ENCODE results near the gene FMN2. TPM values are rescaled to one million over a fixed set of nuclear protein-coding genes. Genes with fewer than 3 reads are reported as not detected.
A peak's percentile ranks its signal among the peaks of the same experiment; 100 is the strongest.

FMN2 gene
- total RNA-seq, 1 donor, result 34.5 TPM

DNA sequence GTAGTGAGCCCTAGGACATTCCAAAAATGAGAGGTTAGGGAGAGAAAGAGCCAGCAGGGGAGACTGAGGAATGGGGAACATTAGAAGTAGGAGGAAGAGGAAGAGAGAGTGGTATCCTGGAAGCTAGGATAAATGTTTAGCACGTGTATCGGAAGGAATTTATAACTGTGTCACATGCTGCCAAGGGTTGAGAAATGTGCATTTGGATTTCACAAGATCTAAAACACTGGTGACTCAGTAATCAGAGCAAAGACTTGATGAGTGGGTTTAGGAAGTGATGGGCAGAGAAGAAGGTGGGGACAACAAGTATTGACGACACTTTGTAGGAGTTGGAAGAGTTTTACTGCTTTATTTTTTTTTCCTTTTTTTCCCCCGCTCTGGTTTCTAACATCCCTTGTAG, 193.9 kb downstream of the FMN2 start:
- TF ChIP-seq, protein P1, sequence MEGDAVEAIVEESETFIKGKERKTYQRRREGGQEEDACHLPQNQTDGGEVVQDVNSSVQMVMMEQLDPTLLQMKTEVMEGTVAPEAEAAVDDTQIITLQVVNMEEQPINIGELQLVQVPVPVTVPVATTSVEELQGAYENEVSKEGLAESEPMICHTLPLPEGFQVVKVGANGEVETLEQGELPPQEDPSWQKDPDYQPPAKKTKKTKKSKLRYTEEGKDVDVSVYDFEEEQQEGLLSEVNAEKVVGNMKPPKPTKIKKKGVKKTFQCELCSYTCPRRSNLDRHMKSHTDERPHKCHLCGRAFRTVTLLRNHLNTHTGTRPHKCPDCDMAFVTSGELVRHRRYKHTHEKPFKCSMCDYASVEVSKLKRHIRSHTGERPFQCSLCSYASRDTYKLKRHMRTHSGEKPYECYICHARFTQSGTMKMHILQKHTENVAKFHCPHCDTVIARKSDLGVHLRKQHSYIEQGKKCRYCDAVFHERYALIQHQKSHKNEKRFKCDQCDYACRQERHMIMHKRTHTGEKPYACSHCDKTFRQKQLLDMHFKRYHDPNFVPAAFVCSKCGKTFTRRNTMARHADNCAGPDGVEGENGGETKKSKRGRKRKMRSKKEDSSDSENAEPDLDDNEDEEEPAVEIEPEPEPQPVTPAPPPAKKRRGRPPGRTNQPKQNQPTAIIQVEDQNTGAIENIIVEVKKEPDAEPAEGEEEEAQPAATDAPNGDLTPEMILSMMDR (IDR thresholded peaks at IDR 0.05; ENCODE audit: insufficient read depth, low read length), result no peak
- DNase-seq (ENCODE audit: low read depth), result peak; percentile 81
- no peak overlapping the region for H3K4me3 ChIP-seq (ENCODE audit: low read depth, low read length)

DNA sequence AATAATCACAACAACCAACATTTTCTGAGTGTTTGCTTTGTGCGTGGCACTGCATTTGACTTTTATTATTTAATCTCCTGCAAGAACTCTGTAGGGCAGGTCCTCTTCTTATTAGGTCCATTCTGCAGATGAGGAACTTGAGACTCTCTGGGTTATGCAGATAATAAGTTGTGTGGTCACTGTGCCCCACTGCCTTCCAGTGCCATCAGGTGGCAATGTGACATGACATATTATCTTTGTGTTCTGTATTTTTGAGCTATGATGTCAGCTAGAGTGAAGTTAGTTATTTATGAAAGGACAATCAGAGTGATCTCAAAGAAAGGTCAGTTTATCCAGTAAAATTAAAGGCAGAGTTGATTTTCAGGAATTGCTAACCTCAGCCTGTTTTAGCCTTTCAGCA, 196.0 kb downstream of the FMN2 start:
- no peak overlapping the region for H3K4me3 ChIP-seq (ENCODE audit: low read depth, low read length)

DNA sequence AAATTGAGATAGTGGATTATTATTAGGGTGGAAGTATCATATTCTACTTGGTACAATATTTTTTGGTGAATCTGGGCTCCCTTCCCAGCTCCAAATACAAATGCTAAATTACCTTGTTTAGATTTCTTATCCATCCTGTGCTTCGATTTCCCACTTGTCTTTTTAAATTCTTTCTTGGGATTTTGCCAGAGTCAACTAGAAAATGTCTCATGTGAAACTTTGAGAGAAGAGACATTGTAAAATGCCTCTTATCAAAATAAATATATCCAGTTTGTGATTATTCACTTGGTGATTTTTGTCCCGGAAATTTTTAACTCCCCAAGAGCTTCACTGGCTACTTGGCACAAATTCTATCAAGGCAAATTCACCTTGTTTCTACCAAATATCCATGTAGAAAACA, 202.0 kb downstream of the FMN2 start:
- peak; percentile 31 for DNase-seq (ENCODE audit: low read depth)
- H3K4me3 ChIP-seq (ENCODE audit: low read depth, low read length), result no peak overlapping the region
- TF ChIP-seq, protein P1 (IDR thresholded peaks at IDR 0.05; ENCODE audit: insufficient read depth, low read length), result no peak

More for the DNA sequence above, 196.0 kb downstream of the FMN2 start:
- TF ChIP-seq, protein P1 (IDR thresholded peaks at IDR 0.05; ENCODE audit: insufficient read depth, low read length), result no peak
- no peak for DNase-seq (ENCODE audit: low read depth)

DNA sequence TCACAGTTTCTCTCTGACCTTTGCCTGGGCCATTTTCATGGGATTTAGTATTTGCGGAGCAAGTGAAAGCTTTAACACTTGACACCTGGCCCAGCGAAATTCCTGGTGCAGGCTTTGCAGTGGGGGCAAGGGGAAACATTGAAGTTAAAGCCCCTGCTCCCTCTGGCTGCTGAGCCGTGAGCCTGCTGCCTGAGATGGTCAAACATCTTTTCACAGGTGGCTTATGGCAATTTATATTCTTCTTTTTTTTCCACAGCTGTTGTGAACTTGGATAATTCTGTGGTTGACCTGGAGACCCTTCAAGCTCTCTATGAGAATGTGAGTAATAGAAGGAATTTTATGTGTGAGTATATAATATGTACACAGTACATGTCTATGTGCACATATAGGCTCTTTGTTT, 202.9 kb downstream of the FMN2 start:
- TF ChIP-seq, protein P1 (IDR thresholded peaks at IDR 0.05; ENCODE audit: insufficient read depth, low read length), result no peak
- no peak overlapping the region for H3K4me3 ChIP-seq (ENCODE audit: low read depth, low read length)
- DNase-seq (ENCODE audit: low read depth), result no peak

DNA sequence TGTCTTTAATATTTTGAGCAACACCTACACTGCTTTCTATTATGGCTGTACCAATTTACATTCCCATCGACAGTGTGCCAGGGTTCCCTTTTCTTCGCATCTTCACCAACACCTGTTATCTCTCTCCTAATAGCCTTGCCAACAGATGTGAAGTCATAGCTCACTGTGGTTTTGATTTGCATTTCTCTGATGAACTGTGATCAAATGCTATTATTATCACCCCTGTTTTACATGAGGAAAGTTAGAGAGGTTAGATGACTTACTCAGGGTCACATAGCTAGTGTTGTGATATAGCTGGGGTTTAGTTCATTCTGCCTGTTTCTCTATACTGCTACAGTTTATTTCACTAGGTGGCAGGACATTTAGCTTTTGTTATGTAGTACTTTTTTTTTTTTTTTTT, 204.1 kb downstream of the FMN2 start:
- TF ChIP-seq, protein P1 (IDR thresholded peaks at IDR 0.05; ENCODE audit: insufficient read depth, low read length), result no peak
- no peak overlapping the region for H3K4me3 ChIP-seq (ENCODE audit: low read depth, low read length)
- DNase-seq (ENCODE audit: low read depth), result no peak

DNA sequence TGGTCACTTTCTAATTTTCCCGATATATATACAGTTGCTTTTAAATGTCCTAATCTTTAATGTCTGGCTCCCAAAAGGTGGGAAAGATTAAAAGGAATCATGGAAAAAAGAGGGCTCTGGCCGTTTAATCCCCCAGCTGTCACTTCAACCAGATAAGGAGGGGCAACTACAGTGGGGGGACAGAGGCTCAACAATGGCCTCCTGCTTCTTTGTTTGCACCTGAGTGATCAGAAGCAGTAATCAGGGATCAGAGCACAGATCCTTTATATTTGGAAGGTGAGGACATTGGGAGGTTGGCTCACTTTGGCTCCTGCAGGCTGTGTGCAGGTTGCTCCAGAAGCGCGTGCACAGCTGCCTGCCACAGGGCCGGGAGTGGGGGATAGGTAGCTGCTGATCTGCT, 212.8 kb downstream of the FMN2 start:
- DNase-seq (ENCODE audit: low read depth), result no peak
- TF ChIP-seq, protein P1 (IDR thresholded peaks at IDR 0.05; ENCODE audit: insufficient read depth, low read length), result no peak
- H3K4me3 ChIP-seq (ENCODE audit: low read depth, low read length), result no peak overlapping the region

DNA sequence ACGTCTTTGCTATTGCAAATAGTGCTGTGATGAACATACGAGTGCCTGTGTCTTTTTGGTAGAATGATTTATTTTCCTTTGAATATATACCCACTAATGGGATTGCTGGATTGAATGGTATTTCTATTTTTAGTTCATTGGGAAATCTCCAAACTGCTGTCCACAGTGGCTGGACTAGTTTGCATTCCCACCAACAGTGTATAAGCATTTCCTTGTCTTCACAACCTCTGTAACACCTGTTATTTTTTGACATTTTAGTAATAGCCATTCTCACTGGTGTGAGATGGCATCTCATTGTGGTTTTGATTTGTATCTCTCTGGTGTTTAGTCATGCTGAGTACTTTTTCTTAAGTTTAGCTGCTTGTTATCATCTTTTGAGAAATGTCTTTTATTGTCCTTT, 215.0 kb downstream of the FMN2 start:
- DNase-seq (ENCODE audit: low read depth), result peak; percentile 41
- TF ChIP-seq, protein P1 (IDR thresholded peaks at IDR 0.05; ENCODE audit: insufficient read depth, low read length), result no peak
- no peak overlapping the region for H3K4me3 ChIP-seq (ENCODE audit: low read depth, low read length)
